Gastrocnemius medialis (tissue), 4 donors: ENCODE data around the gene PALLD. TPM values are rescaled to one million over a fixed set of nuclear protein-coding genes. Genes with fewer than 3 reads are reported as not detected.

ENCODE experiments used
- ATAC-seq, 2 donors: fragments of 150-250 bp; one replicate each; pipeline ENCODE4 v1.9.1; 2016
- DNase-seq, 2 donors: peaks; one replicate each; pipeline ENCODE4 v3.0.0-alpha.2; 2019
- H3K27ac ChIP-seq, 4 donors: fragments of 200-600 bp; sonication (generic); 1 replicate in 1 of 4; 2 replicates in 3 of 4; pipeline ENCODE4 v1.5.1; 2016 to 2018; ENCODE audit warnings: mild to moderate bottlenecking in 2 of 4, moderate library complexity in 1 of 4
- H3K27me3 ChIP-seq, 3 donors: fragments of 200-600 bp; sonication (generic) in 2 of 3; 1 replicate in 1 of 3; 2 replicates in 2 of 3; pipeline versions ENCODE4 v1.5.1 to v1.6.0; 2016 to 2019; ENCODE audit warnings: mild to moderate bottlenecking in 1 of 3, moderate library complexity in 1 of 3
- H3K36me3 ChIP-seq, 2 donors: fragments of 200-600 bp; sonication (generic) in 1 of 2; one replicate each; pipeline ENCODE4 v1.5.1; 2017 to 2018
- H3K4me1 ChIP-seq, 2 donors: fragments of 200-600 bp; sonication (generic) in 1 of 2; one replicate each; pipeline ENCODE4 v1.5.1; 2016 to 2017; ENCODE audit warnings: mild to moderate bottlenecking in 2 of 2
- H3K4me3 ChIP-seq, 4 donors: fragments of 200-600 bp; sonication (generic) in 3 of 4; 1 replicate in 1 of 4; 2 replicates in 3 of 4; pipeline ENCODE4 v1.5.1; 2016 to 2019; ENCODE audit warnings: mild to moderate bottlenecking in 2 of 4
- H3K9me3 ChIP-seq, 3 donors: fragments of 200-600 bp; sonication (generic) in 2 of 3; 1 replicate in 1 of 3; 2 replicates in 2 of 3; pipeline ENCODE4 v1.5.1; 2016 to 2019
- CTCF ChIP-seq, 5 experiments: fragments of 450-650 bp in 3 of 5; fragments of 200-600 bp in 2 of 5; sonication (generic) in 2 of 5; IDR thresholded peaks in 4 of 5; conservative IDR thresholded peaks in 1 of 5; 1 replicate in 4 of 5; 2 replicates in 1 of 5; pipeline ENCODE4 v1.5.1; 2016 to 2019; ENCODE audit warnings: antibody characterized with exemption in 5 of 5, mild to moderate bottlenecking in 3 of 5, moderate library complexity in 3 of 5
- POLR2A ChIP-seq, 2 donors: fragments of 450-650 bp; IDR thresholded peaks; one replicate each; pipeline ENCODE4 v1.6.1; 2017; ENCODE audit warnings: antibody characterized with exemption in 2 of 2, mild to moderate bottlenecking in 2 of 2, moderate library complexity in 2 of 2
- in situ Hi-C, 4 donors: fragments of 200-750 bp; cut with MboI; loops; one replicate each; pipeline versions ENCODE4 v1.15.0 to v1.8.0; 2017; ENCODE audit warnings: low sequenced_read_pairs in 4 of 4
- intact Hi-C: fragments of 100-400 bp; cut with DNase I; formaldehyde crosslinking; loops from one replicate; pipeline ENCODE4 v1.15.1; 2023; ENCODE audit warnings: low total_unique reads
- total RNA-seq, 4 donors: library from RNA; depleted of rRNA; stranded (reverse); fragments of >200 nt; gene quantifications; one replicate each; pipeline versions ENCODE4 v1.1.0 to v1.2.3, GENCODE V29; 2016

Gene PALLD
- total RNA-seq, 4 donors from 2014 or later, result 165 to 439 (median 319) TPM

- H3K4me1 ChIP-seq, result peaks cover 34 to 37% of the 10 kb centered on the region in 2 donors
- intact Hi-C loops, result no loop called here
- DNase-seq (no peak), ATAC-seq (no peak)
- no peaks in the 10 kb centered on the region for H3K27me3 ChIP-seq
- no peak for TF ChIP-seq POLR2A (IDR thresholded peaks at IDR 0.05)
- no peak for TF ChIP-seq CTCF (IDR thresholded peaks at IDR 0.05 in 4 of 5, conservative IDR thresholded peaks at IDR 0.05 in 1 of 5)
- H3K4me3 ChIP-seq, result no peak overlapping the region
- H3K27ac ChIP-seq, result peak overlapping the region in 1 of 4 donors; percentile 1
- in situ Hi-C loops, result no loop called here
- no peaks in the 10 kb centered on the region for H3K9me3 ChIP-seq
- no peaks in the 10 kb centered on the region for H3K36me3 ChIP-seq
Measured at GRCh38 chr4:168868802-168869201, 371.9 kb downstream of the PALLD start.

- H3K9me3 ChIP-seq, result no peaks in the 10 kb centered on the region
- H3K4me1 ChIP-seq, result peaks cover 30 to 32% of the 10 kb centered on the region in 2 donors
- TF ChIP-seq POLR2A (IDR thresholded peaks at IDR 0.05) (no peak), CTCF (IDR thresholded peaks at IDR 0.05 in 4 of 5, conservative IDR thresholded peaks at IDR 0.05 in 1 of 5) (no peak)
- intact Hi-C loops (no loop called here), in situ Hi-C loops (no loop called here)
- ATAC-seq (no peak), DNase-seq (no peak)
- H3K27ac ChIP-seq, result no peak overlapping the region
- no peaks in the 10 kb centered on the region for H3K27me3 ChIP-seq
- no peak overlapping the region for H3K4me3 ChIP-seq
- H3K36me3 ChIP-seq, result no peaks in the 10 kb centered on the region
Measured at GRCh38 chr4:168870004-168870403, 373.2 kb downstream of the PALLD start.

- no peak for TF ChIP-seq POLR2A (IDR thresholded peaks at IDR 0.05)
- TF ChIP-seq CTCF (IDR thresholded peaks at IDR 0.05 in 4 of 5, conservative IDR thresholded peaks at IDR 0.05 in 1 of 5), result no peak
- in situ Hi-C loops (no loop called here), intact Hi-C loops (no loop called here)
- ATAC-seq (no peak), DNase-seq (no peak)
- H3K4me3 ChIP-seq, result no peak overlapping the region
- H3K36me3 ChIP-seq, result no peaks in the 10 kb centered on the region
- H3K4me1 ChIP-seq, result peaks cover 33 to 39% of the 10 kb centered on the region in 2 donors
- H3K27ac ChIP-seq, result no peak overlapping the region
- no peaks in the 10 kb centered on the region for H3K9me3 ChIP-seq
- no peaks in the 10 kb centered on the region for H3K27me3 ChIP-seq
Measured at GRCh38 chr4:168871632-168872031, 374.8 kb downstream of the PALLD start.

GRCh38 chr4:168874083-168874482, 377.2 kb downstream of the PALLD start:
- H3K4me3 ChIP-seq, result no peak overlapping the region
- ATAC-seq, result no peak
- H3K4me1 ChIP-seq, result peaks cover 20 to 26% of the 10 kb centered on the region in 2 donors
- no peak for TF ChIP-seq POLR2A (IDR thresholded peaks at IDR 0.05)
- TF ChIP-seq CTCF (IDR thresholded peaks at IDR 0.05 in 4 of 5, conservative IDR thresholded peaks at IDR 0.05 in 1 of 5), result no peak
- H3K36me3 ChIP-seq, result no peaks in the 10 kb centered on the region
- intact Hi-C loops (no loop called here), in situ Hi-C loops (no loop called here)
- no peaks in the 10 kb centered on the region for H3K9me3 ChIP-seq
- H3K27me3 ChIP-seq, result no peaks in the 10 kb centered on the region
- H3K27ac ChIP-seq, result no peak overlapping the region
- no peak for DNase-seq

GRCh38 chr4:168876106-168876505, 379.3 kb downstream of the PALLD start:
- no peaks in the 10 kb centered on the region for H3K27me3 ChIP-seq
- no peaks in the 10 kb centered on the region for H3K36me3 ChIP-seq
- peak overlapping the region; percentile 55 to 78 (median 74) for H3K27ac ChIP-seq
- no peak for DNase-seq
- H3K4me1 ChIP-seq, result peaks cover 30 to 32% of the 10 kb centered on the region in 2 donors
- intact Hi-C loops (no loop called here), in situ Hi-C loops (no loop called here)
- H3K9me3 ChIP-seq, result no peaks in the 10 kb centered on the region
- TF ChIP-seq POLR2A (IDR thresholded peaks at IDR 0.05) (no peak), CTCF (IDR thresholded peaks at IDR 0.05 in 4 of 5, conservative IDR thresholded peaks at IDR 0.05 in 1 of 5) (no peak)
- no peak overlapping the region for H3K4me3 ChIP-seq
- ATAC-seq, result no peak
